Epithelial cell of esophagus (primary cell): ENCODE measurements around the gene COQ10A.

Experiments
- DNase-seq: peaks from one replicate; pipeline ENCODE4 v3.0.0; 2010; ENCODE audit warnings: low read depth
- H3K4me3 ChIP-seq: 2 replicates; pipeline ENCODE4 v1.5.1; 2011; ENCODE audit warnings: mild to moderate bottlenecking, low read length, control low read depth
- TF ChIP-seq, protein P1 (sequence below): IDR thresholded peaks from 2 replicates; pipeline ENCODE4 v1.5.1; 2011; ENCODE audit warnings: low read depth, mild to moderate bottlenecking, low read length, control low read depth, inconsistent platforms; ENCODE audit not compliant: insufficient read depth; ENCODE audit errors: missing control alignments

Gene COQ10A

DNA sequence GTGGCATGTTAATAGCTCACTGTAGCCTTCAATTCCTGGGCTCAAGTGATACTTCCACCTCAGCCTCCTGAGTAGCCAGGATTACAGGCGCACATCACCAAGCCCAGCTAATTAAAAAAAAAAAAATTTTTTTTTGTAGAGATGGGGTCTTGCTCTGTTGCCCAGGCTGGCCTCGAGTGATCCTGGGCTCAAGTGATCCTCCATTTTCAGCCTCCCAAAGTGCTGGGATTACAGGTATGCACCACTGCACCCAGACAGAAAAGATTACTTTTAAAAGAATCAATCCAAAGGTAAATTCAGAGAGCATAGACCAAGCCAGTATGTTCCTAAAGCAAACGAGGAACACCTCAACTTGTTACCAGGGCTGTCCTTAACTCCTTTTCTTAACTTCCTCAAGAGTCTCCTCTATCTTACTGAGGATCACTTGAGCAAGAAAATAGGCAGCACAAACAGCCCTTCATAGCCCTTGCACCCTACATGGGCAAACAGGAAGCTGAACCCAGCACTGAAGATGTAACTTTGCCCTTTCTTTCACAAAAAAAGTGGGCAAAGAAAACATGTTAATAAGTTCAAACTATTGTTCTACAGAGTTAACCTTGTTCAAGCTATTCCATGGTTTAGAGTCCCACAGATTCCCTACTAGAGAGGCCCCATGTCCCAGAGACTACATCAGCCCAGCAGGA lies 22.1 kb downstream of the COQ10A start:
- no peak overlapping the region for H3K4me3 ChIP-seq
- no peak for DNase-seq
- TF ChIP-seq, protein P1, sequence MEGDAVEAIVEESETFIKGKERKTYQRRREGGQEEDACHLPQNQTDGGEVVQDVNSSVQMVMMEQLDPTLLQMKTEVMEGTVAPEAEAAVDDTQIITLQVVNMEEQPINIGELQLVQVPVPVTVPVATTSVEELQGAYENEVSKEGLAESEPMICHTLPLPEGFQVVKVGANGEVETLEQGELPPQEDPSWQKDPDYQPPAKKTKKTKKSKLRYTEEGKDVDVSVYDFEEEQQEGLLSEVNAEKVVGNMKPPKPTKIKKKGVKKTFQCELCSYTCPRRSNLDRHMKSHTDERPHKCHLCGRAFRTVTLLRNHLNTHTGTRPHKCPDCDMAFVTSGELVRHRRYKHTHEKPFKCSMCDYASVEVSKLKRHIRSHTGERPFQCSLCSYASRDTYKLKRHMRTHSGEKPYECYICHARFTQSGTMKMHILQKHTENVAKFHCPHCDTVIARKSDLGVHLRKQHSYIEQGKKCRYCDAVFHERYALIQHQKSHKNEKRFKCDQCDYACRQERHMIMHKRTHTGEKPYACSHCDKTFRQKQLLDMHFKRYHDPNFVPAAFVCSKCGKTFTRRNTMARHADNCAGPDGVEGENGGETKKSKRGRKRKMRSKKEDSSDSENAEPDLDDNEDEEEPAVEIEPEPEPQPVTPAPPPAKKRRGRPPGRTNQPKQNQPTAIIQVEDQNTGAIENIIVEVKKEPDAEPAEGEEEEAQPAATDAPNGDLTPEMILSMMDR: no peak

DNA sequence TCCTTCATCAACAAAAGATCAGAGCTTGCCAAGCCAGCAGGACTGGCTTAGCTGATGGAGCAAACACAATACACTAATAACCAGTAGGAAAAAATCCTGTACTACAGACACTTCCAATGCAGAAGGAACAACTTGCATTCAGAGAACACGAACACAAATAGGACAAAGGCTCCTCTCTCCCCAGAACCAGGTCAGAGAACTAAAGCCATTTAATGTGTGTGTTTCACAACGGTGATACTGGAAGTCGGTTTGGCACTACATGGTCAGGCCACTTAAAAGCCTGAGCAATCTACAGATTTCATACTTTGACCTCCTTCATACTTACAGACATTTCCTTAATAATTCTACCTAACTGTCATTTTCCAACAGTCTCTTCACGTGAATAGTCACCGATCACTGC lies 27.1 kb downstream of the COQ10A start:
- TF ChIP-seq, protein P1: no peak
- DNase-seq: no peak
- H3K4me3 ChIP-seq: no peak overlapping the region

DNA sequence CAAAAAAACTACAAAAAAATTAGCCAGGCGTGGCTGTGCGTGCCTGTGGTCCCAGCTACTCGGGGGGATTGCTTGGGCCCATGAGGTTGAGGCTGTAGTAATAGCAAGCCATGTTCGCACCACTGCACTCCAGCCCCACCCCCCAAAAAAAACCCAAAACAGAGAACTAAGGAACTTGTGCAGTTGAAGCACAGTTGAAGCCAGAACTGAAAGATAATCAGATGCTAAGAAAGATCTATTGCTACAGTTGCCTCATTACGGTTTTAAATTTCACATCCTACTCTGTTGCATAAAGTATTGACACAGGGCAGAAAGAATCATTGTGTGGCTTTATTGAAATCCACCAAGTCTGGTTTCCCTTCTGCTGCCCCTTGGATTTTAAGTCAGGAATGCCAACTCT lies 29.6 kb downstream of the COQ10A start:
- TF ChIP-seq, protein P1: no peak
- no peak for DNase-seq

DNA sequence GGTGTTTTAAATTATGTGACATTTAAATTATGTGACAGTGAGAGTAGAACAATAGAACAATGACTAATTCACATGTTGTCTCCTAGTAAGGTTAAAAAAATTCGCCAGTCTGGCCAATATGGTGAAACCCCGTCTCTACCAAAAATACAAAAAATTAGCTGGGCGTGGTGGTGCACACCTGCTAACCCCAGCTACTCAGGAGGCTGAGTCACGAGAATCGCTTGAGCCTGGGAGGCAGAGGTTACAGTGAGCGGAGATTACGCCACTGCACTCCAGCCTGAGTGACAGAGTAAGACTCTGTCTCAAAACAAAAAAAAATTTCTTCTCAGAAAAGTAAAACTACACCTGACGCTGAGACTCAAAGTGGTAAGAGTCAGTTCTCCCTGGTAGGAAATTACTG lies 30.7 kb downstream of the COQ10A start:
- no peak overlapping the region for H3K4me3 ChIP-seq
- DNase-seq: peak; percentile 22
- TF ChIP-seq, protein P1: no peak

More for the DNA sequence above, 29.6 kb downstream of the COQ10A start:
- H3K4me3 ChIP-seq: no peak overlapping the region

GRCh38 chr12:56298828-56299227 lies 32.1 kb downstream of the COQ10A start:
- TF ChIP-seq, protein P1: no peak
- peak overlapping the region; percentile 77 for H3K4me3 ChIP-seq
- no peak for DNase-seq

- peak overlapping the region; percentile 77 for H3K4me3 ChIP-seq
- TF ChIP-seq, protein P1: no peak
- DNase-seq: peak; percentile 65
These were observed 32.6 kb downstream of the COQ10A start for GRCh38 chr12:56299308-56299852.

DNA sequence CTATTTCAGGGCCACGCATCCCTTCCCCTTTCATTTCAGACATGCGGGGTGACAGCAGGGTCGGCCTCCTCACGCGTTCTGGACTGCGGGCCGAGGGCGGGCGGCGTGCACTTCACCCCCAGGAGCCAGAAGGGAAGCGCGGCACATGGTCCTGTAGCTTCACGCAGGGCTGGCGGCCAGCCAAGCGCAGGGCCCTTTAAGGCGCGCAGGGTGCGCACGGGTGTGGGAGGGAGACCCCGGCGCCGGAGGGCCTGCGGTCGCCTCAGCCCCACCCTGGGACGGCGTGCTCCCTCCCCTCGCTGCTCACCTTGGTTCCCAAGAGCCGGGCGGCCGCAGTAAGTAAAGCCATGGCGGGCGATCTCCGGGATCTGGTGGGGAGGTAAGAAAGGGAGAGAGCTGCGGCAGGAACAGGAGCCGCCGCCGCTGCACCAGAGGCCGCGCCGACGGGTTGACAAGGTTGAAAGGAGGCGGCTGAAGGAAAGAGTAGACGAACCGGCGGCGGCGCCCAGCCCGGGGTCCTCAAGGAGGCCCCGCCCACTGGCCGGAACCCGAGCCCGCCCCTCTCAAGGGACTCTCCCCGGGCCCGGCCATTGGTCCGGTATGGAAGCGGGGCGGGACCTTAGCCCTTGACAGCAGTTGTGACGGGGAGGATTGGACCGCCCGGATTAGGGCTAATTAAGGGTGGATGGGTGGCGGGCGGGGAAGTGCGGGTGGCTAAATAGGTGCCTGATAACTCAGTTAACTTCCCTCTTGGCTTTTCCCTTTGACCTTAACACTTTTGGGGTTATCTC lies 33.3 kb downstream of the COQ10A start, which contains the start of gene CS:
CS (minus strand) TSS at position 478 of the 791 bp plus-strand sequence; CDS start at position 349, 129 bp downstream.
- H3K4me3 ChIP-seq: peak within 1 kb of the TSS; percentile 77
- DNase-seq: peak; percentile 99
- TF ChIP-seq, protein P1: no peak
